HFFc6 (cell line): ENCODE results near the gene DAPK1. TPM values are rescaled to one million over a fixed set of nuclear protein-coding genes. Genes with fewer than 3 reads are reported as not detected.

ENCODE experiments used
- DNase-seq: peaks from one replicate; pipeline ENCODE4 v3.0.0-alpha.2; 2018
- H3K27ac Mint-ChIP-seq: 2 replicates; pipeline ENCODE4 v1.8.0; 2020; ENCODE audit warnings: mild to moderate bottlenecking, mixed read lengths
- H3K27me3 Mint-ChIP-seq: 2 replicates; pipeline ENCODE4 v1.8.0; 2021; ENCODE audit warnings: mild to moderate bottlenecking, moderate library complexity, mixed read lengths; ENCODE audit not compliant: insufficient read depth
- H3K36me3 Mint-ChIP-seq: 2 replicates; pipeline ENCODE4 v1.8.0; 2021; ENCODE audit warnings: low read depth, mixed read lengths
- H3K4me1 Mint-ChIP-seq: 2 replicates; pipeline ENCODE4 v1.8.0; 2020; ENCODE audit warnings: low read depth, mixed read lengths
- H3K4me3 Mint-ChIP-seq: 2 replicates; pipeline ENCODE4 v1.8.0; 2020; ENCODE audit warnings: mild to moderate bottlenecking, moderate library complexity, mixed read lengths
- H3K9me3 Mint-ChIP-seq: 2 replicates; pipeline ENCODE4 v1.8.0; 2020; ENCODE audit warnings: mild to moderate bottlenecking, mixed read lengths
- total RNA-seq, 6 experiments: library from RNA; stranded (reverse); fragmentation: NEBNext Ultra II Directional; extraction: Animal tissue kit (Norgen Biotek cat#: 25700); gene quantifications; 2 replicates in 1 of 6; 3 replicates in 5 of 6; pipeline ENCODE4 v1.2.3, GENCODE V29; 2021
- TF ChIP-seq, protein P1 (sequence below): fragments of 200-600 bp; sonication (generic); IDR thresholded peaks from 2 replicates; pipeline ENCODE4 v1.5.0; 2021; ENCODE audit warnings: antibody characterized with exemption, mild to moderate bottlenecking

DAPK1 gene
- total RNA-seq, 6 experiments from 2014 or later, result 0.06 to 0.36 (median 0.18) TPM

DNA sequence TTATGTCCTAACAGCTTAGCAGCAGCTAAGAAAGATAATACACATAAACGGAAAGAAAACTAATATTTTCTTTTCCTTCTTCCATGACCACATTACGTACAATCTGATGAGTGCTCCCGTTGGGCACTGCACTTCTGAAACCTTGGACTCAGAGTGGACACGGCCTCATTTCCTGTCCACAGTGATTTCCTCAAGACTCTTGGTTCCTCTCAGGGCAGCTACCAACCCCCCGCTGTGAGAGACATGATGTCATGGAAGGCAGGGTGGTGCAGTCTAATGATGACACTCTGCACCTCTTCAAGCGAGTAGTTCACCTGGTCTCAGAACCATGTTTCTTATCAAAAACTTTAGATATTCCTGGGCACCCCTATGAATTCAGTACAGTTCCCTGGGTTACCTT is 159.5 kb downstream of the DAPK1 start:
- no peak overlapping the region for H3K27ac Mint-ChIP-seq
- no peak overlapping the region for H3K4me3 Mint-ChIP-seq
- TF ChIP-seq, protein P1, sequence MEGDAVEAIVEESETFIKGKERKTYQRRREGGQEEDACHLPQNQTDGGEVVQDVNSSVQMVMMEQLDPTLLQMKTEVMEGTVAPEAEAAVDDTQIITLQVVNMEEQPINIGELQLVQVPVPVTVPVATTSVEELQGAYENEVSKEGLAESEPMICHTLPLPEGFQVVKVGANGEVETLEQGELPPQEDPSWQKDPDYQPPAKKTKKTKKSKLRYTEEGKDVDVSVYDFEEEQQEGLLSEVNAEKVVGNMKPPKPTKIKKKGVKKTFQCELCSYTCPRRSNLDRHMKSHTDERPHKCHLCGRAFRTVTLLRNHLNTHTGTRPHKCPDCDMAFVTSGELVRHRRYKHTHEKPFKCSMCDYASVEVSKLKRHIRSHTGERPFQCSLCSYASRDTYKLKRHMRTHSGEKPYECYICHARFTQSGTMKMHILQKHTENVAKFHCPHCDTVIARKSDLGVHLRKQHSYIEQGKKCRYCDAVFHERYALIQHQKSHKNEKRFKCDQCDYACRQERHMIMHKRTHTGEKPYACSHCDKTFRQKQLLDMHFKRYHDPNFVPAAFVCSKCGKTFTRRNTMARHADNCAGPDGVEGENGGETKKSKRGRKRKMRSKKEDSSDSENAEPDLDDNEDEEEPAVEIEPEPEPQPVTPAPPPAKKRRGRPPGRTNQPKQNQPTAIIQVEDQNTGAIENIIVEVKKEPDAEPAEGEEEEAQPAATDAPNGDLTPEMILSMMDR, result no peak
- no peaks in the 10 kb centered on the region for H3K9me3 Mint-ChIP-seq
- no peaks in the 10 kb centered on the region for H3K36me3 Mint-ChIP-seq
- H3K4me1 Mint-ChIP-seq, result no peaks in the 10 kb centered on the region
- DNase-seq, result no peak
- no peaks in the 10 kb centered on the region; the same call in none of the 2 replicates for H3K27me3 Mint-ChIP-seq

DNA sequence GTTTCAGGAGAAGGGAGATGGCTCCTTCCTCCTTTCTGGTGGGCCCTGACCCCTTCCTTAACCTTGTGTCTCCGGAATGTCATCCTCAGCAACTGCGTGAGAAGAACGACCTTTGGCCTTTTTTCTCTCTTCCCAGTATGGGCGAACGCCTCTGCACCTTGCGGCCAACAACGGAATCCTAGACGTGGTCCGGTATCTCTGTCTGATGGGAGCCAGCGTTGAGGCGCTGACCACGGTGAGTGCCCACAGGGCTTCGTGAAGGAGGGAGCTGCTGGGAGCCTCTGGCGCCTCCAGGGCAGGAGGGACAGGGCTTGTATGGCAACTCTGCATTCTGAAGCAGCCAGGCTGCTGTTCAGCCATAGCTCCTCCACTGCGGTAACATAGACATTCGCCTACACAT is 160.2 kb downstream of the DAPK1 start:
- H3K4me1 Mint-ChIP-seq, result peaks cover 4% of the 10 kb centered on the region
- no peaks in the 10 kb centered on the region for H3K9me3 Mint-ChIP-seq
- H3K27me3 Mint-ChIP-seq, result no peaks in the 10 kb centered on the region; the same call in none of the 2 replicates
- H3K36me3 Mint-ChIP-seq, result no peaks in the 10 kb centered on the region
- TF ChIP-seq, protein P1, result no peak
- no peak overlapping the region for H3K27ac Mint-ChIP-seq
- H3K4me3 Mint-ChIP-seq, result no peak overlapping the region
- DNase-seq, result no peak

DNA sequence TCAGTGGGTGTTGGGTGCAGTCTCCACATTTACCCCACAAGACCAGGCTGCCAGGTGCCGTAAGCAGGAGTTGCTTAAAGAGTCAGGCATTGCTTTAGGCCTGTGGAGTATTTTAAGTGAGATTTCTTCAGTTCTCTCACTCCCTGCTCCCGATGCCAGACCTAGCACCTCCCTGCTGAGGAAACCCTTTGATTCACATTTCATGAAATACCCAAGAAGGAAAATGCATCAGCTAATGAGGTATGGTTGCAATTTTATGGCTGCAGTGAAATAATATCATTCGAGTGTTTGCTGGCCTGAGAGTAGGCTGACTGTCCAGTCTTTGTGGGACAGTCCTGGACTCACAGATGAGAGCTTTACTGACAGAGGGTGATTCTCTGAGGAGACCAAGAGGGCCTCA is 160.8 kb downstream of the DAPK1 start:
- TF ChIP-seq, protein P1, result no peak

DNA sequence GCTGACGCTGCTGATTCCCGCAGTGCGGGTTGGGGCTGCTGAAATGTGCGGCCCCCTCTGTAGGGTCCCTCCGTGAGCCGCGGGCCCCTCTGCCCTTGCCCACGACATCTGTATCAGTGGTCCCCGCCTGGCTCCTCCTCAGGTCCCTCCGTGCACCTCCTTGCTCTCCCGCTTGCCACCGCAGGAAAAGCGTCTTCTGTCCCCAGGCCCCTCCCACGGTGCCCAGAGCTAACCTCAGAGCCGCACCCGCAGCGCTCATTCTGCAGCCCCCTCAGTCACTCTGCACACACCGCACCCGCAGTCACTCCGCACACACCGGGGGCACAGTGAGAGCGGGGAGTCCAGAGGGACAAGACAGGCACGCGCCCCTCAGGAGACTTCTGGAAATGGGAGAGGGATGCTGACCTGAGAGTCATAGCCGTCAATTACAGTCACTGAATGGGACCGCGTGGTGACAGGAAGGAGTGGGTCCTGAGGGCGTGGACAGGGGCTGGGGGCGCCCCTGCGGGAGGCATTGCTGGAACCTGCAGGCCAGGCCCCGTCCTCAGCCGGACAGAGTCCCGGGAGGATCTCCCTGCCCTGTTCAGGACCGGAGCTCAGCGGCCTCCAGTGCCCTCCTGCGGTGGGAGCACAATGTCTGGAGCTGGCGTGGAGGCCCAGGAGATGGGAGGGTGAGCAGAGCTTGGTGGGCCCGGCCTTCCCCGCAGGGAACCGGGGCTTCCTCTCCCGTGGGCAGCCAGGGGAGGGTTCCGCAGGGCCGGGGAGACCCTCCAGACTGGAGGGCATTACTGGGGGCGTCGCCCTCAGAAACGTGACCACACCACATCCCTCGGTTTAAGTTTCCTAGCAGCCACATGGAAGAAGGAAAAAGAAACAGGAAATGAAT is 162.1 kb downstream of the DAPK1 start:
- Mint-ChIP-seq H3K36me3 (no peaks in the 10 kb centered on the region), H3K27me3 (peaks cover 2% of the 10 kb centered on the region), H3K27ac (no peak overlapping the region), H3K9me3 (no peaks in the 10 kb centered on the region), H3K4me1 (peaks cover 7% of the 10 kb centered on the region), H3K4me3 (no peak overlapping the region)
- DNase-seq, result no peak
- TF ChIP-seq, protein P1, result no peak

More for the DNA sequence above, 160.8 kb downstream of the DAPK1 start:
- no peak overlapping the region for H3K4me3 Mint-ChIP-seq
- H3K27ac Mint-ChIP-seq, result no peak overlapping the region
- no peaks in the 10 kb centered on the region for H3K9me3 Mint-ChIP-seq
- H3K4me1 Mint-ChIP-seq, result peaks cover 7% of the 10 kb centered on the region
- no peak for DNase-seq
- H3K36me3 Mint-ChIP-seq, result no peaks in the 10 kb centered on the region
- H3K27me3 Mint-ChIP-seq, result no peaks in the 10 kb centered on the region; the same call in none of the 2 replicates

DNA sequence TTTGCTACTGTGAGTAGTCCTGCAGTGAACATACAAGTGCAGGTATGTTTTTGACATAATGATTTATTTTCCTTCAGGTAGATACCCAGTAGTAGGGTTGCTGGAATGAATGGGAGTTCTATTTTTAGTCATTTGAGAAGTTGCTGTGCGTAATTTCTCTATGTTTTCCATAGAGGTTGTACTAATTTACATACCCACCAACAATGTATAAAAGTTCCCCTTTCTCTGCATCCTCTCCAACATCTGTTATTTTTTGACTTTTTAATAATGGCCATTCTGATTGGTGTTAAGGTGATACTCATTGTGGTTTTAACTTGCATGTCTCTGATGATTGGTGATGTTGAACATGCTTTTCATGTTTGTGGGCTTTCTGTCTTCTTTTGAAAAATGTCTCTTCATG is 163.6 kb downstream of the DAPK1 start:
- Mint-ChIP-seq H3K27me3 (peaks cover 2% of the 10 kb centered on the region; the same call in 1 of the 2 replicates), H3K4me3 (no peak overlapping the region), H3K36me3 (no peaks in the 10 kb centered on the region), H3K27ac (no peak overlapping the region), H3K4me1 (peaks cover 7% of the 10 kb centered on the region), H3K9me3 (no peaks in the 10 kb centered on the region)
- DNase-seq, result no peak
- TF ChIP-seq, protein P1, result no peak
